Mucosa of rectum (tissue), 2 donors: ENCODE data around the gene SPTAN1.
A peak's percentile ranks its signal among the peaks of the same experiment; 100 is the strongest.

Source experiments
- H3K27ac ChIP-seq, 2 donors: one replicate each; pipeline ENCODE4 v1.7.0; 2013; ENCODE audit warnings: inconsistent platforms in 2 of 2, low read depth in 2 of 2, low read length in 2 of 2
- H3K27me3 ChIP-seq, 2 donors: one replicate each; pipeline ENCODE4 v1.7.0; 2013; ENCODE audit warnings: low read length in 2 of 2; ENCODE audit not compliant: control insufficient read depth in 2 of 2, insufficient read depth in 2 of 2
- H3K36me3 ChIP-seq, 2 donors: one replicate each; pipeline ENCODE4 v1.7.0; 2013; ENCODE audit warnings: low read length in 2 of 2; ENCODE audit not compliant: control insufficient read depth in 2 of 2, insufficient read depth in 2 of 2
- H3K4me1 ChIP-seq, 2 donors: one replicate each; pipeline ENCODE4 v1.7.0; 2013; ENCODE audit warnings: low read length in 2 of 2, mild to moderate bottlenecking in 1 of 2; ENCODE audit not compliant: control insufficient read depth in 2 of 2, insufficient read depth in 2 of 2
- H3K4me3 ChIP-seq, 2 donors: one replicate each; pipeline ENCODE4 v1.7.0; 2013; ENCODE audit warnings: low read length in 2 of 2
- H3K9ac ChIP-seq, 2 donors: one replicate each; pipeline ENCODE4 v1.7.0; 2013; ENCODE audit warnings: low read length in 2 of 2, low read depth in 1 of 2, mild to moderate bottlenecking in 1 of 2
- H3K9me3 ChIP-seq, 2 donors: one replicate each; pipeline ENCODE4 v1.7.0; 2013; ENCODE audit warnings: low read length in 2 of 2; ENCODE audit not compliant: control insufficient read depth in 2 of 2
- donor health status: healthy.
- donor health status: Normal muscosa, but diverticular disease.

The SPTAN1 gene

DNA sequence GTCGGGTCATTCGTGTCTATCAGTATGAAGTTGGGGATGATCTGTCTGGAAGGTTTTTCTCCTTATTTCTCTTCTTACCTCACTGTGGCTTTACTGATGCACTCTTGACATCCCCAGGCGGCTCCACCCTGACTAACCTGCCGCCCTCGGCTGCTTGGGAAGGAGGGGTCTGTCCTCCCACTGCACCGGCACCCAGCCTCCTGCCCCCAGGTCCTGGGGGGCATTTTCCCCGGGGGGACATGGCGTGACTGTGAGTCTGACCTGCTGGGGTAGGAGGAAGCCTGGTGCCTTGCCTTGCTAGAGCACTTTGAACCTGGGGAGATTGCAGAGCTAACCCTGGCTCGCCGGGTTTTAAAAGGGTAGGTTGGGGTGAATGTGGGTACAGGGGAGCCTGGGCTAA is 76.7 kb downstream of the SPTAN1 start:
- Histone ChIP-seq H3K36me3 (peaks cover 88 to 91% of the 10 kb centered on the region in 2 donors), H3K27me3 (no peaks in the 10 kb centered on the region), H3K9ac (no peak overlapping the region), H3K4me1 (peaks cover 5 to 9% of the 10 kb centered on the region in 2 donors), H3K9me3 (no peaks in the 10 kb centered on the region), H3K4me3 (no peak overlapping the region), H3K27ac (no peak overlapping the region)

DNA sequence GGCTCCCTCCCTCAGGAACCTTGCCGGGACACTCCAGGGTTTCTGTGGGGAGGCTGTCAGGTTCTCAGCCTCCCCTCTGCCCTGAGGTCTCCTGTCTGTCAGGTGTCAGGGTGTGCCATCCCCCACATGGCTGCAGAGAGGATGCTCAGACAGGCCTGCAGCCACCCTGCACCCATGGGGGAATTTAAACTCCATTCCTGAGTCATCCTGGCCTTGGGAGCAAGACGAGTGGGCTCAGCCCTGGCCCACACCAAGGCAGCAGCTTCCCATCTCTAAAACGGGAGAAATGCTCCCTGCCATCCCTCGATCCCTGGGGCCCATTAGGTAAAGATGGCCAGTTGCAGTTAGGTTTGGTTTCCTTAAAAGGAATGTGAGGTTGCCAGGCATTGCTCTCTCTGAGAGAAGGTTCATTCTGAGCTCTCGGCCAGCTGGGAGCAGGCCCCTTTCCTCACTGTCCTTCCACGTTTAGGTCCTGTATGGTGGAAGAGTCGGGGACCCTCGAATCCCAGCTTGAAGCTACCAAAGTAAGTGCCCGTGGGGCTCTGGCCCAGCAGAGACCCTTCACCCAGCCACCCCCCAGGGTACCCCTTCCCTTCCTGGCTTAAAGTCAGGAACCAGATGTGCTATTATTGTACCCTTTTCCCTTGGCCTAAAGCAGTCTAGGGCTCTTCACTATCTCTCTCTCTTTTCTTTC is 77.6 kb downstream of the SPTAN1 start:
- H3K27ac ChIP-seq = no peak overlapping the region

DNA sequence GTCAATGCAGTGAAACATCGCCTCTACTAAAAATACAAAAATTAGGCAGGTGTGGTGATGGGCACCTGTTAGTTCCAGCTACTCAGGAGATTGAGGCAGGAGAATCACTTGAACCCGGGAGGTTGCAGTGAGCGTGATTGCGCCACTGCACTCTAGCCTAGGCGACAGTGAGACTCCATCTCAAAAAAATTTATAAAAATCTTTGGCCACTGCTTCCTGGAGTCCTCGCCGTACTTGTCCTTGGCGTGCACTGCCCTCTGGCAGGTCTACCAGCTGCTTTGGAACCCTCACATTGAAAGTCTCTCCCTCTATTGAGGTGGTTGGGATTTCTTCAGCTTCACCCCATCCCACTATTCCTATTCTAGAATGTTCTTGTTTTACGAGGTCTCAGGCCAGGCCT is 79.2 kb downstream of the SPTAN1 start:
- Histone ChIP-seq H3K27ac (no peak overlapping the region), H3K27me3 (no peaks in the 10 kb centered on the region), H3K4me1 (peaks cover 13 to 21% of the 10 kb centered on the region in 2 donors), H3K4me3 (no peak overlapping the region), H3K36me3 (peaks cover 63 to 66% of the 10 kb centered on the region in 2 donors), H3K9ac (no peak overlapping the region), H3K9me3 (no peaks in the 10 kb centered on the region)

More for the DNA sequence above, 77.6 kb downstream of the SPTAN1 start:
- no peaks in the 10 kb centered on the region for H3K9me3 ChIP-seq
- H3K9ac ChIP-seq = no peak overlapping the region
- H3K4me1 ChIP-seq = peaks cover 11 to 15% of the 10 kb centered on the region in 2 donors
- H3K36me3 ChIP-seq = peaks cover 80 to 82% of the 10 kb centered on the region in 2 donors
- no peaks in the 10 kb centered on the region for H3K27me3 ChIP-seq
- H3K4me3 ChIP-seq = no peak overlapping the region

DNA sequence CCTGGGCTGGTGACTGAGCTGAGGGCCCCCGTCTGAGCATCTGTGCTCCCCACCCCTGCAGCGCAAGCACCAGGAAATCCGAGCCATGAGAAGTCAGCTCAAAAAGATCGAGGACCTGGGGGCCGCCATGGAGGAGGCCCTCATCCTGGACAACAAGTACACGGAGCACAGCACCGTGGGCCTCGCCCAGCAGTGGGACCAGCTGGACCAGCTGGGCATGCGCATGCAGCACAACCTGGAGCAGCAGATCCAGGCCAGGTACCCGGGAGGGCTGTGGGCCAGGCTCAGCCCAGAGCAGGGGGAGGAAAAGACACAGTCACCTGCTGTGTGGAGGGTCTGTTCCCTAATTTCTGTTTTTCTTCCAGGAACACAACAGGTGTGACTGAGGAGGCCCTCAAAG is 79.7 kb downstream of the SPTAN1 start:
- H3K4me3 ChIP-seq = no peak overlapping the region
- no peak overlapping the region for H3K27ac ChIP-seq
- H3K9ac ChIP-seq = no peak overlapping the region
- peaks cover 59 to 62% of the 10 kb centered on the region in 2 donors for H3K36me3 ChIP-seq
- no peaks in the 10 kb centered on the region for H3K27me3 ChIP-seq
- no peaks in the 10 kb centered on the region for H3K9me3 ChIP-seq
- peaks cover 13 to 22% of the 10 kb centered on the region in 2 donors for H3K4me1 ChIP-seq

DNA sequence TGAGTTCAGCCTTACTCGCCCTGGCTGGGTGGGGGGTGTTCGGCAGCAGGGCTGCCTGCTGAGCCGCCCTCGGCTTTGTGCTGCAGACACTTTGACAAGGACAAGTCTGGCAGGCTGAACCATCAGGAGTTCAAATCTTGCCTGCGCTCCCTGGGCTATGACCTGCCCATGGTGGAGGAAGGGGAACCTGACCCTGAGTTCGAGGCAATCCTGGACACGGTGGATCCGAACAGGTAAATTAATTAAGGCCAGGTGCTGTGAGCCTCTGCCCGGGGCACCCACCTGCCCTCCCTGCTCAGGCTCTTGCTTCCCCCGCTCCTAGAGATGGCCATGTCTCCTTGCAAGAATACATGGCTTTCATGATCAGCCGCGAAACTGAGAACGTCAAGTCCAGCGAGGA is 80.1 kb downstream of the SPTAN1 start:
- Histone ChIP-seq H3K36me3 (peaks cover 55 to 58% of the 10 kb centered on the region in 2 donors), H3K4me3 (no peak overlapping the region), H3K27me3 (no peaks in the 10 kb centered on the region), H3K9me3 (no peaks in the 10 kb centered on the region), H3K27ac (no peak overlapping the region), H3K4me1 (peaks cover 13 to 22% of the 10 kb centered on the region in 2 donors), H3K9ac (no peak overlapping the region)

DNA sequence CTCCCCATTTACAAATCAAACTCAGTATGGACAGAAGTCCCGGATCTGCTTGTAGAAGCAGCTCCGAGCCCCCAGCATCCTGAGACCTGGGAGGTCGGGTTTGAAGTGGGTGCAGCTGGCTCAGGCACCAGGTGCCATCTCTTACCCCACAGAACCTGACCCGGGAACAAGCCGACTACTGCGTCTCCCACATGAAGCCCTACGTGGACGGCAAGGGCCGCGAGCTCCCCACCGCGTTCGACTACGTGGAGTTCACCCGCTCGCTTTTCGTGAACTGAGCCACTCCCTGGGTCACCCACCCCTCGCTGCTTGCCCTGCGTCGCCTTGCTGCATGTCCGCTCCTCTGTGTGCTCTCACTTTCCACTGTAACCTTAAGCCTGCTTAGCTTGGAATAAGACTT is 80.7 kb downstream of the SPTAN1 start:
- Histone ChIP-seq H3K9ac (no peak overlapping the region), H3K9me3 (no peaks in the 10 kb centered on the region), H3K4me3 (no peak overlapping the region), H3K36me3 (peaks cover 49 to 52% of the 10 kb centered on the region in 2 donors), H3K27me3 (no peaks in the 10 kb centered on the region), H3K27ac (no peak overlapping the region), H3K4me1 (peaks cover 13 to 22% of the 10 kb centered on the region in 2 donors)

DNA sequence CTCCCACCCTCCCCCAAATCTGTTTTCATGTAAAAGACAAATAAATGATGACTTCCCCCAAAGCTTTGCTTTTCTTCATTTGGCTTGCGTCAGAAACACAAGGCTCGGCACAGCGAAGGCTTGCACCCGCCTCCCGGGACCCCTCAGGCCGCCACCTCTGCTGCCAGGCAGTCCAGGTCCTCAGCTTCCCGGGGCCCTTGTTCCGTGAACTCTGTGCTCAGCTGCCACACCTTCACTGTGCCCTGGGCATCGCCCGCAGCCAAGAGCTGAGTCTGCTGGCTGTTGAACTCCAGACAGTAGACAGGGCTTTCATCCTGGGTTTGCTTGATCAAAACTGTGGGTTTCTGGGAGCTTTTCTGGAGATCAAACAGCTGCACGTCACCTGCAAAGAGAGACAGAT is 81.2 kb downstream of the SPTAN1 start:
- Histone ChIP-seq H3K27ac (no peak overlapping the region), H3K9ac (no peak overlapping the region), H3K4me3 (no peak overlapping the region), H3K27me3 (no peaks in the 10 kb centered on the region), H3K4me1 (peaks cover 13 to 22% of the 10 kb centered on the region in 2 donors), H3K36me3 (peaks cover 44 to 47% of the 10 kb centered on the region in 2 donors), H3K9me3 (no peaks in the 10 kb centered on the region)

DNA sequence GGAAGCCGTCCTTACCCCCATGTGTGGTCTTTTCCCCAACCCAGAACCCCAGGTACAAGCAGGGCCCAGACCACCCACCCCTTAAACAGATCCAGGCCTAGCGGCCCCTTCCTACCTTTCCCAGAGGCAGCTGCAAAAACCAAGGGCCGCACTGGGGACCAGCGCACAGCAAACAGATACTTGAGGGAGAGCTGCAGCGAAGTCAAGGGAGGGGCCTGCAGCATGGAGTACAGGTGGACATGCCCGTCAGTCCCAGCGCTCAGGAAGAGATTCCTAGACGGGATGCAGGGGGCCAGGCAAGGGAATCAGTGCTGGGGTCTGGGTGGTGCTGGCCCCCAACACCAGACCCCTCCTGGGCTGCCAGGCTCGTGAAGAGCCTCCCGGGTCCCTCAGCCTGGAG is 81.7 kb downstream of the SPTAN1 start:
- Histone ChIP-seq H3K27ac (no peak overlapping the region), H3K9ac (no peak overlapping the region), H3K4me1 (peaks cover 13 to 22% of the 10 kb centered on the region in 2 donors), H3K4me3 (no peak overlapping the region), H3K27me3 (no peaks in the 10 kb centered on the region), H3K9me3 (no peaks in the 10 kb centered on the region), H3K36me3 (peaks cover 40 to 42% of the 10 kb centered on the region in 2 donors)

DNA sequence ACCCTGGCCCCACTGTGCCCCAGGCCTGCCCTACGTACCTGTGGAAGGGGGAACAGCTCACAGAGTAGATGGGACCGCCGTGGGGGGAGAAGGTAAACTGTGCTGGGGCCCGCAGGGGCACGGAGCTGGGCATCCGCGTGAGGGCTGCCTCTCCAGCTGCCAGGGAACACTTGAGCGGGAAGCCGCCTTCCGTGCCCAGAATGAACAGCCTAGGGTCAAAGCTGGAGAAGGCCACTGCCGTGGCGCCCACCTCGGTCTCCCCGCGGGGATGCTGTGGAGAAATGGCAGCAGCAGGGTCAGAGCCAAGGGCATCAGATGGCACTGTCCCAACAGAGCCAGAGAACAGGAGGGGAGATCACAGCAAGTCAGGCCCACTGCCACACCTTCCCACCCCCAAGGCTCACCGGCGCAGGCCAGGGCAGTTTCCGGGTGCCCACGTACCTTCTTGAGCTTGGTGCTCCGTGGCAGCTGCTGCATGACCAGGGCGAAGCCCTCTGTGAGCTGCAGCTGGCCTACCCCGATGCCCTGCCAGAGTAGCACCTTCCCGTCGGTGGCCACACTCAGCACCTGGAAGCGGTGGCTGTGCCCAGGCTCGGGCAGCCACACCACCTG is 82.4 kb downstream of the SPTAN1 start:
- H3K27me3 ChIP-seq = no peaks in the 10 kb centered on the region
- H3K27ac ChIP-seq = peak overlapping the region; percentile 91
- H3K36me3 ChIP-seq = peaks cover 34 to 36% of the 10 kb centered on the region in 2 donors
- peak overlapping the region; percentile 20 to 28 for H3K4me3 ChIP-seq
- H3K9me3 ChIP-seq = no peaks in the 10 kb centered on the region
- H3K4me1 ChIP-seq = peaks cover 13 to 22% of the 10 kb centered on the region in 2 donors
- H3K9ac ChIP-seq = peak overlapping the region in 1 of 2 donors; percentile 14

DNA sequence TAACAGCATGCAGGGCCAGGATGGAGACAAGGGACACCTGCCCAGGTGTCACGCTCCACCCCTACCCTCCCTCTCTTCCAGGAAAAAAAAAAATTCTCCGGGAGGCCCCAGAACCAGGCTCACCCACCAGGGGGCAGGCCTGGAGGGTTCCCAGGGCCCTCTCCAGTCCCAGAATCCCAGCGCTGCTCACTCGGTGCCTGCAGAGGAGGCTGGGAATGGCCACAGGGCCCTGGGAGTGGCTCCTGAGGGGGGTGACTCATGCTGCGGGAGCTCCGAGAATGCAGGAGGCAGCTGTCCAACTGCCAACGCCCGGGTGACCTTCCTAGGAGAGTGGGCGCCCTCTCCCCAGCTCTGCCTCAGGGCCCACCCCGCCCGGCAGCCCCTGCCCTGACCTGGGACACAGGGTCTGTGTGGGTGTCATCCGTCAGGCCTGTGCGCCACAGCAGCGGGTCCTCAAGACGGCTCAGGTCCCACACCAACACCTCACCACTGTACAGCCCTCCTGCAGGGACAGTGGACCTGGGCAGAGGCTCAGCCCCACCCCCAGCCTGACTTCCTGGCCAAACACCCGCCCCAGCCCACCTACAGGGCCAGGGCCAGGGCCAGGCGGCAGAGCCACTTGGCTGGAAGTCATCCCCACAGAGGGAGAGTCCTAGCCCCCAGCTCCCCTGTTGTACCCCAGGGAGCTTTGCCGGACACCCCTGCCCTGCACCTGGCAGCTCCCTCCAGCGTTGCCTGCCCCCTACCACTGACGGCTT is 83.1 kb downstream of the SPTAN1 start:
- peak overlapping the region; percentile 47 to 68 for H3K9ac ChIP-seq
- peaks cover 30 to 33% of the 10 kb centered on the region in 2 donors for H3K36me3 ChIP-seq

More for the DNA sequence above, 83.1 kb downstream of the SPTAN1 start:
- H3K4me1 ChIP-seq = peaks cover 13 to 22% of the 10 kb centered on the region in 2 donors
- peak overlapping the region; percentile 91 for H3K27ac ChIP-seq
- no peaks in the 10 kb centered on the region for H3K9me3 ChIP-seq
- H3K4me3 ChIP-seq = peak overlapping the region; percentile 20 to 52
- no peaks in the 10 kb centered on the region for H3K27me3 ChIP-seq
